GM21825 (cell line): ENCODE results near the gene DDX31.

ENCODE experiments used
- ATAC-seq: cut with Tn5 transposase; IDR thresholded peaks from one replicate; pipeline ENCODE4 v1.9.1; 2021; ENCODE audit warnings: mild to moderate bottlenecking, moderate library complexity; ENCODE audit not compliant: unreplicated experiment

The DDX31 gene

DNA sequence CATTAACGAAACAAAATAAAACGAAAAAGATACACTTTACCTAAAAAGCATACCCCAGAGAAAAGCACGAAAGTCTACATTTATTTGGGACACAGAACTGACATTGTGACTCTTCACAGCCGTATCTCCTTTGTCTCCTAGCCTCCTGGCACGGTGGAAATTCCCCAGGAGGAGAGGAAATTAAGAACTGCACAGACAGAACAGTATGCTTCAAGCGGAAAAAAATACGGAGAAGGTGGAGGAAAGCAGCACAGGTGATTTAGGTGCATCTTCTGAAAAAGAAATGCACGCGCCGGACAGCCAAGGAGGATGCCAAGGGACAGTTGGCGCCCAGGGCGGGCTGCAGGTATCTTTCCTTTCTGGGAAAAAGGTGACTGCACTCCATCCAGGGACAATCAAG lies 32.0 kb downstream of the DDX31 start:
- no peak for ATAC-seq

DNA sequence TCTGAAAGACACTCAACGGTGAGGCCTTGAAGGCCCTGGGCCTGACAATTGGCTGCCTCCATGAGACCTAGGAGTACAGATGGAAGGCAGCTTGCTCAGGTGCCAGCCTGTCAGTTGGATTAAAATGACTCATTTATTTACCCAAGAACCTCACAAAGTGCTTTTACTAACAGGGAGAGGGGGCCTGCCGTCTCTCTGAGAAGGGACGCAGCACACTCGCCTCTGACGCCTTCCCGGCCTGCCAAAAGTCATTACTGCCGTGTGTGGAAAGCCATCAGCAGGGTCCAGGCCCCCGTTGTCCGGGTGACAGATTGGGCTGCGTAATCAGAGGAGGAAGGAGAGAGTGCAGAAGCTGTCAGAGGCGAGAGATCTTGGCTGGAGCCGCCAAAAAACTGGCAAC lies 32.4 kb downstream of the DDX31 start:
- no peak for ATAC-seq

DNA sequence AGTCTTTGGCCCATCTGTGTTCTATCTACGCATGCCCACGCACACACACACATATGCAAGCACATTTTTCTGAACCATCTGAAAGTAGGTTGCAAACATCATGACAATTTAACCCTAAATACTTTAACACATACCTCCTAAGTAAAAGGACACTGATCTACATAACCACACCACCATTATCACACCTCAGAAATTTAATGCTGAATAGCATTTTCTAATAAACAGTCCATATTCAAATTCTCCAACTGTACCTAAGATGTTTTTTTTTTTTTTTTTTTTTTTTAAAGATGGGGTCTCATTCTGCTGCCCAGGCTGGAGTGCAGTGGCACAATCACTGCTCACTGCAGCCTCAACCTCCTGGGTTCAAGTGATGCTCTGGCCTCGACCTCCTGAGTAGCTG lies 35.5 kb downstream of the DDX31 start:
- no peak for ATAC-seq

DNA sequence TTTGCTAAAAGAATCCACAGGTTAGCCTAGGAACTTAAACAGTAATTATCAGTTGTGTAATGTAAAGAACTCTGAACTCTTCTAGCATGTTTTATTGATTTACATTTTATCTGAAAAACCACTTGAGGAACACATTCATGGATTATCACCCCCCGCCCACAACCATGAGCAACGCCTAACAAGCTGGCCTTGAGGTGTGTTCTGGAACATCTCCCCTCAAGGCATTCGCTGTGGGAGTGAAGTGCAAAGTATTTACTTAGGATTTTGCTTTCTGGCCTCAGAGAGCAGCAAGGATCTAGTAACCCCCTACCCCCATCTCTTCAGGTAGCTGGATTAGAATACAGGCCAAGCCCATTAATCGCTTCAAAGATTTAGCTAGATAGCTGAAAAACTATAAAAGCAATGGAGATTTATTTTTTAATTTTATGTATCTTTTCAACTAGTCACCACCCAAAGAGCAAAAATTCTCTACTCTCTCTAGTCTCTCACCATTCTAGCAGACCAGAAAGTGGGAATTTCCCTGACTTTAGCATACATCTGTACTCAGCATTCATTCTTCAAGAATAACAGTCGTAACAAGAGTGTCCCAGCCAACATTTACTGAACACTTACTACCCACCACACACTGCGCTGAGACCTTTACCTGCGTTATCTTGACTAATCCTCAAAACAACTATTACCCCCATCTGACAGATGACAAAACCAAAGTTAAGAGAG lies 37.2 kb downstream of the DDX31 start:
- no peak for ATAC-seq

DNA sequence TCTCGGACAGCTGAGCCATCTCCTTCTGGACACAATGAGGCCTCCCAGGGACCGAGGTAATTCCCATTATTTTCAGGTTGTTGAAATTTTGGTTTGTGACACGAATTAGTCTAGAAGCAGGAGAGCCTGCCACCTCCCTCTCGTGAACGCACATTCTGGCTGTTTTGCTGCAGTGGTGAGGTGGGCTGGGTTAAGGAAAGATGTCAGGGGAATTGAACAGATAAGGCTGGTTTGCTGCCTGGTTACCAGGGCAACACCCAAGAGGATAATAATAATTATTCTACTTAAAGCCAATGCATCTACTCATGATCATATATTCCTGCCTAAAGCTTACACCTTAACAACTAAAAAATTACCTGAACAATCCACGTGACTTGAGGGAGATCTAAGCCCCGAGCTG lies 38.1 kb downstream of the DDX31 start:
- ATAC-seq, result no peak

DNA sequence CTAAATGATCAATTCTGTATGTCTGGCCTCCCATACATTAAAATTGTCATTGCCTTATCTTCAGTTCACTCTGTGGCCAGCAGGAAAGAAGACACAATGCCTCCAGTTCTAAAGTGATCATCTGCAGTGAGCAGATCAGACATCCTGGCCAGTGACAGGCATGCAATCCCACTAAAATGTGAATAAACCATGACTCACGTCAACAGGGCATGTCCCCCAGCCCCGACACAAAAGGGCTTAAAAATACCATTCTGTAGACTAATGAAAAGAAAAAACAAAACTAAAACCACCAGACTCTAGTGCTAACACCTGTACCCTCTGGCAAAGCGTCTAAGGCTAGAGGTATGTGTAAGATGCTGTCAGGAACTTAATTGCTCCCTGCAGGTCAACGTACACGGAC lies 38.5 kb downstream of the DDX31 start:
- no peak for ATAC-seq

DNA sequence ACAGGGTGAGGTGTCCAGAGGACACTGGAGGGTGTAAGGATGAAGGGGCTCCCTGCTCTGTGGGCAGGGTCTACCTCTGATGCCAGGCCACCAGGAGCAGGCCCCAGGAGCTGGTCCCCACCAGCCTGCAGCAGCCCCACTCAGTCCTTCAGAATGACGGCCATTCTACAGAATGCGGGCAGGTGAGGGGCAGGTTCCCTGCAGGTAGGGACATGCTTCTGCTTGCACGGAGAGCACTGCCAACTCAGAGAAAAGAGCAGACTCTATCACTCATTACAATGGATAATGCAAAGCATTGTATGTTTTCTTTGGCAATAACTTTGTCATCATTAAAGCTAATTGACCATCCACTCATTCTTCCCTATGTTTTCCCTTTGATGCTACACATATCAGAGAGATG lies 39.0 kb downstream of the DDX31 start:
- ATAC-seq, result no peak

DNA sequence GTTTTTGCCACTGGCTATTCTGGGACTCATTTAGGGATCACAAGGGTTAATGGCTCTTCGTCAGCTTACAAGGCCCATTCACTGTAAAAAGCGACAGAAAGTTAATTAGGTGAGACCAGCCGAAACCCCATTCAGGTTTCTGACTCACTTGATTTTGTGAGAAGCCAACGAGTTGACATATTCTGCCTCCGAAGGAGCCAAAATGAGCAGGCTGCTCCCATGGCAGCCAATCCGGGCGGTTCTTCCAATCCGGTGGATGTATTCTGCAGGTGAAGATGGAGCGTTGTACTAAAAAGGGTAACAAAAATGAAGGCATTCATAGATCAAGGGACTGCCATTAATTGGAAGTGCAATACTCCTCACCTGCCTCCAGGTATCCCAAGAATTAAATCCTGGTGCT lies 39.7 kb downstream of the DDX31 start:
- no peak for ATAC-seq

DNA sequence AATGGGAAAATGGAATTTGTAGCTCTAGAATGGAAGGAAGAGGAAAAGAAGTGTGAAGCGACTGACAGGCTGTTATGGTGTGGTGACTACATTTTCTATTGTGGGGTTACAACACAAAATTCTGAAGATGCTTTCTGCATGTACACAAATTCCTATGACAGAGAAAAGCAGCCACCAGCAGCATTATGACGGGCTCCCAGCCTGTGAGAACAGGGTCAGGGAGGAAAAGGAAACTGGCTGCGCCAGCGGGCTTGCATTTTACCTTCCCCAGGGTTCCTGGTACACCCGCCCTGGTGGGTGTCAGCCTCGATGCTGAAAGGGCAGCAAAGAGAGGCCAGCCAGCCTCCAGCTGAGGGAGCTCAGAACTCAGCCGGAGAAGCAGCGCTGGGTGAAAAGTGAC lies 41.0 kb downstream of the DDX31 start:
- ATAC-seq, result no peak

DNA sequence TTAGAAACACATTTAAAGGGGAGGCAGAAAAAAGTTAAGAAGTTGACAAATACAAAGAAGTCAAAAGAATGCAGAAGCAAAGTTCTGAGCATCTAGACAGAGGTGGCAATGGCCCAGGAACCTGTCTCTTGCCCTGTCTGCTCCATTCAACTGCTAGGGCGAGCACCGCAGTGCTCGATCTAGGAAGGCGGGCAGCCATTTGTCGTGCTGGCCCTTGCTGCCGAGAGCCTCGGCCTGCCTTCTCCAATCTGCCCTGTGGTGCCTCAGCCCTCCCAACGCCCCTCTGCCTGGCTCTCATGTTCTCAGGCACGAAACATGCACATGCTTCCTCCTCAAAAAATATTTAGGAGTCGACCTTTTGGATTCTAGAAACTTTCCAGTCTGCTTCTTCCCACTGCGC lies 42.2 kb downstream of the DDX31 start:
- no peak for ATAC-seq

DNA sequence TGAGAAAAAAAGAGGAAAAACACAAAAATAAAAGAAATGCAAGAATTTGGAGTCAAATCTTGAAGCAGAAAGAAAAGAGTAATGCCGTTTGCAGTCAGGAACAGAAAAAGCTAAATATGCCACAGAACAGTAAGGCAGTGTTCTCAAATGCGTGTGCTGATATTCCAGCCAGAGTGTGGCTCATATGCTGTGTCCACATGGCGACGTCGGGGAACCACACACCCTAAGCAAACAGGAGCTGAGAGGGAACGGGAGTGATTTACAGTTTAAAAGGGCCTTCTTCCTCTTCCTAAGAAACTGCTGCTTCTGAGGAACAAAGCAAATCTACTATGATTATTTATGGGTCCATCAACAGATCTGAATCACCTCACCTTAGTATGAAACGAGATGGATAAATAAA lies 42.7 kb downstream of the DDX31 start:
- no peak for ATAC-seq

DNA sequence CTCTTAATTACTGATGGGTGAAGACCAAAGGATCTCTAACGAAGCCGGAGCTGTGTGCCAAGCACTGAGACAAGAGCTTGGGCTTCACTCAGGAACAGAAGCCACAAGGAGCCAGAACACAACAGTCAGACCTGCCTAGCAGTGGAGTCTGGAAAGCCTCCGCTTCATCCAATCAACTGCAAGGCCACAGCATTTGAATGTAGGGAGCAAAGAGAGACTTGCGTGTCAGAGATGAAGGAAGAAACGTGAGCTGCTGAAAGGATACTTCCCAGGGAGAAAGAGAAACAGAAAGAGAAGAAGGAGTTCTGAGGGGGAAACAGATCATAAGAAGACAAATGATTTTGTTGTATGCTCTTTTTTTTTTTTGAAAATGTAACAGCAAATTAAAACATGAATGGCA lies 43.5 kb downstream of the DDX31 start:
- ATAC-seq, result no peak

DNA sequence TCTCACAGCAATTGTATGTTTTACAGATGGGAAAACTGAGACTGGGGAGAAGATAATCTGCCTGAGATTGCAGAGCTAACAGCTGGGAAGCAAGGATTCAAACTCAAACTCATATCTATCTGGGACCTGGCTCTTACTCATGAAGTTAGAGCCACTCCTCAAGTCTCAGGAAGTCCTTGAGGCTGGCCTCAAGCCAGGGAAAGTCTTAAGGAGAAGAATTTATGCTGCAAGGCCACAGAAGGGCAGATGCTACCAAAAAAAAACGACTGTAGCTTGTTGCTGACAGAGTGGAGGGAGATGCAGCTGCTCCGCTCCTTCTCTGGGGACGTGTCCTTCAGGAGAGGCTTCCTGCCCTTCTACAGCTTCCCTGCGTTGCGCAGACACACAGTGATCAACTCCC lies 47.6 kb downstream of the DDX31 start:
- ATAC-seq, result no peak

DNA sequence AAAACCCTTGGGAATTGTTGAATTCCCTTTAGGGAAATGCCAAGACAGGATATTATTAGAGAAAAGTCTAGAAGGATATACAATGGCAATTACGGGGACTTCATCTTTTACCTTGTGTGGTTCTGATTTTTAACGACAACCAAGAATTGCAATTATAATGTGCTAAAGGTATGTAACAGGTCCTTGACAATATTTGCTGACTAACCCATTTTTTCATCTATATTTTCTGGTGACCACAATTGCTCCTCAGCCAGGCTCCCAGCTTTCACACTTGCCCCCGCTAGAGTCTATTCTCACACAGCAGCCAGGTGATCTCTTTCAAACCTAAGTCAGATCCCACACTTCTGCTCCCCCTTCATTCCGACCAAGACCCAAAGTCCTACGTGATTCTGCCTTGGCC lies 53.1 kb downstream of the DDX31 start:
- no peak for ATAC-seq

DNA sequence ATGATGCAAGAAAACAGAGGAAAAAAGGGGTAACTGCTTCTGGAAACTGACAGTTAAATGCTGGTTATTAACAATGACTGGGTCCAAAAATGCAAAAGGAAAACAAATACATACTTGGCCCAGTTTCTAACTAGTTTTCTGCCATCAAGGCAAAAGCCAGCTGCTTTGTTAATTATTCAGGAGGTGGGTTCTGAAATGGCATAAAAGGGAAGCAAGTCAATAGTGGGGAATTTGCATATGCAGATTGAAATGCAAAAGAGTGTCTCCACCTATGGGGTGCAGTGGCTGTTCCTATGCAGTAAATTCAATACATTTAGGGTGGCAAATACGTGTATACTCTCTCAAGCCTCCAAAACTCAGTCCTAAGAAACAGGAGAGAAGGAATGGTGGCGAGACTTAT lies 54.0 kb downstream of the DDX31 start:
- ATAC-seq, result no peak

DNA sequence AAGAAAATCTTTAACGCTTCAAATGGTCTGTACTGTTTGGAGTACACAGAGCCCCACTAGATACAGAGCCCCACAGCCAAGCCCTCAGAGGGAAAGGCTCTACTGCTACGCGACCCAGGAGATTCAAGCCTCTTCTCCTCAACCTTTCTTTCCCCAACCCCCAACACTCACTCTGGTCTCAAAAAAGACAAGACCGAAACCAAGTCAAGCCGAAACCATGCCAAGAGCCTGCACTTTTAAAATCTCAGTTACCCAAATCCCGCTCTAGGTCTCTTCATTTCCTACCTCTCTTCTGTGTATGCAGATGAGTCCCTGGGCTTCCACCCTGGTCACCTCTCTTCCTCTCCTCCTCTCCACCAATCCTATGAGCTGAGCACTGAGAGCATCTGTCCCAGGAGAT lies 55.5 kb downstream of the DDX31 start:
- ATAC-seq, result no peak

DNA sequence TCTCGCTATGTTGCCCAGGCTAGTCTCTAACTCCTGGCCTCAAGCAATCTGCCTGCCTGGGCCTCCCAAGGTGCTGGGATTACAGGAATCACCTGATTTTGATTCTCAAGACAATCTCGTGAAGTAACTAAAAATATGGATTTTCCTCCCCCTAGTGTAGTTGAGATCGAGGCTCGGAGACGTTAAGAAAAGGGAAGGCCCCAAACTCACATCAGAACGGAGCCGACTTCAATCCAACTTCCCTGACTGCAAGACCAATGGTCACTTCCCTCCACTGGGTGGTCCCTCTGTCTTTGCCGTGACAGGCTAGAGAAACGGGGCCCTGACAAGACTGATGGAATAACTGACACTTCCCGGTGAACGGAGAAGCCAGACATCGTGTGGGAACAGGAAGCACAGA lies 59.1 kb downstream of the DDX31 start:
- ATAC-seq, result no peak

DNA sequence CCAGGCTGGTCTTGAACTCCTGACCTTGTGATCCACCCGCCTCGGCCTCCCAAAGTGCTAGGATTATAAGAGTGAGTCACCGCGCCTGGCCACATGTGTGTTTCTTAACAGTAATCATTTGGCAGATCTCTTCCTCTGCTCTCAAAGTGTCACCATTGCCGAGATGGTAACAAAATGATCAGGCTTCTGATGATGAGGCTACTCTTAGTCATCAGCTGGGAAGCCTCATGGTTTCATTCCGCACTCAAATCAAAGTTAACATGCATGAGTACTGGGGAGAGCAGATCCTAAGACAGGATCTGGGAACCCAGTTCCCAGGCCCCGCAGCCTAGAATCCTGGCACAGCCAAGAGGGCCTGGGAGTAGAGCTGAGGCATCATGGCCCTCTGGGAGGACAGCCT lies 60.0 kb downstream of the DDX31 start:
- ATAC-seq, result no peak

DNA sequence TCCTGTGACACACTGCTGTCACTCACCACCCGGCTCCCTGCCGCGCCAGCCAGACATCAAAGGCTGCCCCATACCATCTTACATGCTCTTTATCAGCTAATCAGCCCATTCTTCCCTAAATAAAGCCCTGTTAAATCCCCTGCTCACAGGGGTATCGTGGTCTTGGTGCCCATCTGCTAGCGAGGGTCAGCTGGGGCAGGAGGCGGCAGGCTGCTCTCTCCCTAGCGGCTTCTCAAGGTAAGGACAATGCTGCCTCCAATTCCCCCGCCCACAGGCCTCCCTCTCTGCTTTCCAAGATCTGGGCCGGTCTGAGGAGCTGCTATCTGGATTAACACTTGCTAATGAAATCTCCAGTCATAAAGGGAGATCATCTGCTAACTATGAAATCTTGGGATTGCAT lies 60.6 kb downstream of the DDX31 start:
- no peak for ATAC-seq

DNA sequence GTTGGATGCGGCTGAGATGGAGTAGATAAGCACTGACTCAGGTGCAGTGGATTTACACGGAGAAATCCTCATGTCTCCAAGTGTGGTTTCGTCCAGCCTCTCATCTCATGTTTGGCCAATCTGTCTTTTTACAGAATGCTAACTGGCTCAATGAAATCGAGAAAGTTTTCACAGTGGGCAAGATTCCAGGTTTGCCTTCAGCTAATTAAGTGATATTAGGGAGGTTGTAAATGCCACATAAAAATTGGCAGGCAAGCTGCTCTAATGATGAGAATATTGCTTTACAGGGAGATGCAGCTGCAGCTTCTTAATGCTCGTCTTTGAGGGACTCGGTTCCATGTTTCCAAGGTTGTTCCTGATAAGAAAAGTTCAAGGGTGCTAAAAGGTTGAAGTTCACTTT lies 63.7 kb downstream of the DDX31 start:
- no peak for ATAC-seq

DNA sequence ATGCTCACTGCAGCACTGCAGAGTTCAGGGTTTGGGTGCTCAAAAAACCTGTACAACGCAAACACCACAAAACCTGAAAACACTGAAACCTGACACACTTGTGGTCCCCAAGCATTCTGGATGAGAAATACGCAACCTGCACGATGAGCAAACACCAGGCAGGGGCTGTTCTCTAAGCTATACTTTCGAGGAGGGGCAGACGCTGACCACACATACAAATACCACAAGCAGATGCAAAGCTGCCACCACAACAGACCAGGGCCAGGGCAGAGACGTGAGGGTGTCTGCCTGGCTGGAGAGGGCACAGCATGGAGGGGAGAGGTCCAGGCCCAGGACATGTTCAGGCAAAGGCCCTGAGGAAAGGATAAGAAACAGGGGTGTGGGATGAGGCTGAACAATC lies 64.4 kb downstream of the DDX31 start:
- no peak for ATAC-seq

DNA sequence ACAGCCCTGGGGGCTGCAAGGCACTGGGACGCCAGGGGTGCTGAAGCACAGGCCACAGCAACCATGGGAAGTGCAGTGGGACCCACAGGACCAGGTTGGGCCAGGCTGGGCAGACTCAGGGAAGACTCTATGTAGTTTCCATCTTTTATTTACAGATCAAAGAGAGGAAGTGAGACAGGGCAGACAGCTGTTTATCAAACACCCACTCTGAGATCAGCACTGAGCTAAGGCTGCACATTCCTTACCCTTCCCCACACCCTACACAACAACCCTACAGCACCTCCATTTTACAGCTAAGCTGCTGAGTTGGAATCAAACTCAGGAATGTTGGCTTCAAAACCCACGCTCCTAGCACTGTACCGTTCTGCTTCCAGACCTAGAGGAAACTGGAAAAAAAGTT lies 67.6 kb downstream of the DDX31 start:
- no peak for ATAC-seq

DNA sequence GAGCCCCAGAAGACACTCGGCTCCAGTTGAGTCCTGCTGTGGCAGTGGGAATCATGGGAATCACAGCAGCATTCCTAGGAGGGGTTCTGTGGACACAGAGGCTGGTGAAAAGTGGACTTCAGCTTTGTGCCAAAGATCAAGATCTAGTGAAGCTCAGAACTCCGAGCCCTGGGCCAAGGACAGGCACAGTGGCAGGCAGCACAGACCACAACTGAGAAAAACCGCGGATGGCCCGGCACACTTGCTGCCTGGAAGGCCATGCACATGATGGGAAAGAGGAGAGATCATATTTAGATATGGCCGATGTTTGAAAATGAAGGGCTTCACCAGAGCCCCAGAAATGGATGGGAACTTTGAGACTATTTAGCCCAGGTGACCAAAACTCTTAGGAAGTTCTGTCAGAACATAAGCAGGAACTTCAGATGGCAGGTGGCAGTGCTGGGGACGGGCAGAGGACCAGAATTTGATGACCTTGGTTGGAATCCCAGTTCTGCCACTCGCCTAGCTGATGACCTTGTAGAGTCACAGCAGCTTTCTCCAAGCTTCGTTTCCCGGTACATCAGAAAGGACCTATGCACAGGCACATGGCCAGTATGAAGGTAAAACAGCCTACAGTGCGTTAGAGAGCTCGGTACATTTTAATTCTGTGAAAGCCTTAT lies 69.3 kb downstream of the DDX31 start:
- no peak for ATAC-seq
